GM15510 (cell line): ENCODE data around the gene PROX1.

ENCODE experiments used
- POLR2A ChIP-seq: IDR thresholded peaks from 3 replicates; pipeline ENCODE4 v1.6.1; 2011; ENCODE audit warnings: borderline replicate concordance; ENCODE audit not compliant: insufficient read length; ENCODE audit errors: extremely low read depth

Gene PROX1, protein sequence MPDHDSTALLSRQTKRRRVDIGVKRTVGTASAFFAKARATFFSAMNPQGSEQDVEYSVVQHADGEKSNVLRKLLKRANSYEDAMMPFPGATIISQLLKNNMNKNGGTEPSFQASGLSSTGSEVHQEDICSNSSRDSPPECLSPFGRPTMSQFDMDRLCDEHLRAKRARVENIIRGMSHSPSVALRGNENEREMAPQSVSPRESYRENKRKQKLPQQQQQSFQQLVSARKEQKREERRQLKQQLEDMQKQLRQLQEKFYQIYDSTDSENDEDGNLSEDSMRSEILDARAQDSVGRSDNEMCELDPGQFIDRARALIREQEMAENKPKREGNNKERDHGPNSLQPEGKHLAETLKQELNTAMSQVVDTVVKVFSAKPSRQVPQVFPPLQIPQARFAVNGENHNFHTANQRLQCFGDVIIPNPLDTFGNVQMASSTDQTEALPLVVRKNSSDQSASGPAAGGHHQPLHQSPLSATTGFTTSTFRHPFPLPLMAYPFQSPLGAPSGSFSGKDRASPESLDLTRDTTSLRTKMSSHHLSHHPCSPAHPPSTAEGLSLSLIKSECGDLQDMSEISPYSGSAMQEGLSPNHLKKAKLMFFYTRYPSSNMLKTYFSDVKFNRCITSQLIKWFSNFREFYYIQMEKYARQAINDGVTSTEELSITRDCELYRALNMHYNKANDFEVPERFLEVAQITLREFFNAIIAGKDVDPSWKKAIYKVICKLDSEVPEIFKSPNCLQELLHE

DNA sequence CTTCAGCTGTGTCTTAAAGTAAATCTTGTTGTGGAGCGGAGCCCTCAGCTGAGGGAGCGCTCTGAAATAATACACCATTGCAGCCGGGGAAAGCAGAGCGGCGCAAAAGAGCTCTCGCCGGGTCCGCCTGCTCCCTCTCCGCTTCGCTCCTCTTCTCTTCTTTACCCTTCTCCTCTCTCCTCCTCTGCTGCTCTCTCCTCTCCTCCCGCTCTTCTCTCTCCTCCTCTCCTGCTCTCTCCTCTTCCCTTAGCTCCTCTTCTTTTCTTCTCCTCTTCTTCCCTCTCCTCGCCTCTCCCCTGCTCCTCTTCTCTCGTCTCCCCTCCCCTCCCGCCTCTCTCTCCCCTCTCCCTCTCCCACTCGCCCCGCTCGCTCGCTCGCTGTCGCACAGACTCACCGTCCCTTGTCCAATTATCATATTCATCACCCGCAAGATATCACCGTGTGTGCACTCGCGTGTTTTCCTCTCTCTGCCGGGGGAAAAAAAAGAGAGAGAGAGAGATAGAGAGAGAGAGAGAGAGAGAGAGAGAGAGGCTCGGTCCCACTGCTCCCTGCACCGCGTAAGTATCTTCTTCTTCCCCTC, at the start of gene PROX1:
PROX1 (plus strand) TSS at position 47 of the 580 bp plus-strand sequence. CDS start 8,563 bp downstream, outside the sequence.
- no peak for TF ChIP-seq POLR2A

DNA sequence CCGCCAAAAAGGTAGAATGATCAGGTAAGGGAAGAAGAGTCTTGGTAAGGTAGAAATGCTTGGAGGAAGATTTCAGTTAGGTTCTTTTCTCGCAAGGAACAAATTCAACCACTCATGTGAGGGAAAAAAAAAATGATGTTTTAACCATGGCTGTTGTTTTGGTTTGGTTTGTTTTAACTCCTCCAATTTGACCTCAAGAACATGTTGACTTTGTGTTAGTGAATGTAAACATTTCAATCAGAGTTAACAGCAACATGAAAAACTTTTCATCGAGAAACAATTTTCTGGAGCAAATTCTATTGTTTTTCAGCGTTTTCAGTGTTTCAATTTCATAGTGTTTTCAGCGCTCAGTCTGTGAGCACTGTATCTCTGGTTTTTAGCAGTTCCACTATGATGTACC, 49.0 kb upstream of the PROX1 start:
- no peak for TF ChIP-seq POLR2A

DNA sequence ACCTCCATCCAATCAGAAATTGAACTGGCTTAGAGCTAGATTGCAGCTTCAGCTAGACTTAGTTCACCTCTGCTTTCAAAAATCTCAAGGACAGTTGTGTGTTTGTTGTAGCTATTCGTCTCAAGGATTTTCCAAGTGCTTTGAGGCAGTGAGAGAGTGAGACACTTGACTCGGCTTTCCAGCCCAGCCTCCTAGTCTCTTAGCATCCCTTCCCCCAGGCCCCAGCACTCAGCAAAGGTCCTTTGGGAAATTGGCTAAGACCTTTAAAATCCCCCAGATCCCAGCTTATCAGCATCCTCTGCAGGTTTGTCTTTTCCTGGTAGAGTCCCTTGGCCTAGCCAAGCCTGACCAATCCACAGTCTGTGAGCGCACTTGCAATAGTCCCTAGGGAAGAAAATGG, 47.9 kb upstream of the PROX1 start:
- no peak for TF ChIP-seq POLR2A

DNA sequence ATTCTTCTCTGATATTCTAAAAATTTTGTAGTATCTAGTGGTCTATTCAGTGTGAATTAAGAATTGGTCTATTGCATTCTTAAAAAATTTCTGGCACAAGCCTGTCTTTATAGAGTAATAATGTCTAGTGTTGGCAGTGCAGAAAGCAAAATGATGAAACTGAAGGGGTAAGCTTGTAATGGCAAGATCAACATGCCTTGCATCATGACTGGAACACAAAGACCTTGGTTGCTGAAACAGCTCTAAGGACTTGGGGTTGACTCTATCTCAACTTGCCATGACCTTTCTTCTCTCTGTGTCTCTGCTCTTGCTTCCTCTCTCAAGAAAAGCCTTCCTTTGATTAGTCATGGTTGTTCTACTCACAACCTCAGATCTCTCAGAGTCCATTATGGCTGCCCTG, 46.8 kb upstream of the PROX1 start:
- TF ChIP-seq POLR2A, result no peak

DNA sequence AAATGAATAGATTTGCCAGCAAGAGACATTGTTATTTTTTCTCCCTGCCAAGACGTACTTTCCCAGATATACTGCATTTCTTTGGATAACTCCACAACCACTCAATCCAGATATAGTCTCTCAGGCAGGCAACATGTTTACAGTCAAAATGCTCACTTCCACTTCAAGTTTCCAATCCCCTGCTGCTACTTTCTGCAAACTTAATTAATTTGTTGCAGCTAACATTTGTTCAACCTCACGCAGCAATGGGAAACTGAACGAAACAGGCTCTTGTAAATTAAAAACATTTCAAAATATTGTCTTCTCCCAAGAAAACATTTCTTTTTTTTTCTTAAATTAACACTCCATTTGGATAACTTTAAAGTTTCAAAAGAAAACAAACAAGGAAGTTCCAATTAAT, 45.7 kb upstream of the PROX1 start:
- no peak for TF ChIP-seq POLR2A

DNA sequence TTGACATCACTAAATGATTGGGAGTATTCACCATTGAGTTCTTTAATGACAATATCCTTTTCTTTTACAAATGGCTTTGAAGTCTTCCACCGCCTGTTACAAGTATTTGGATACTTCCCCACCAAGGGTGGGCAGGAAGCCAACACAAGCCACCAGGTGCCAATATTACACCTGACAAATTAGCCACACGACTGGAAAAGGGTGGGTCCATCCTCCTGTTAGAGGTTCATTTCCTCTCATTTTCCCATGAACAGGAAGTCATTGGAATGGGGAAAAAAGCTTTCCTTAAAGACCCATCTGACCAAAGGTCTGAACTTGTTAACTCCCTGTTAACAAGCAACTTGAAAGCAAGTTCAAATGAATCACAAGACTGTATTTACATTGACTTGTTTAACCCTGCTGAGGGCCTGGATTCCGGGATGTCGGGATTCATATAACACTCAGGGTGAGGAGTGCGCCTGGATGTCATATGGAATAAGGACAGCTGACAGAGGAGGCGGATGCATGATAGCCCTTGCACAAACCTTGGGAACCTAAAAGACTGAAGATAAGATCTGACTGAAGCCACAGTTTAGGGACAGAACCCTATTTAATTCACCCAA, 40.5 kb upstream of the PROX1 start:
- TF ChIP-seq POLR2A, result no peak

DNA sequence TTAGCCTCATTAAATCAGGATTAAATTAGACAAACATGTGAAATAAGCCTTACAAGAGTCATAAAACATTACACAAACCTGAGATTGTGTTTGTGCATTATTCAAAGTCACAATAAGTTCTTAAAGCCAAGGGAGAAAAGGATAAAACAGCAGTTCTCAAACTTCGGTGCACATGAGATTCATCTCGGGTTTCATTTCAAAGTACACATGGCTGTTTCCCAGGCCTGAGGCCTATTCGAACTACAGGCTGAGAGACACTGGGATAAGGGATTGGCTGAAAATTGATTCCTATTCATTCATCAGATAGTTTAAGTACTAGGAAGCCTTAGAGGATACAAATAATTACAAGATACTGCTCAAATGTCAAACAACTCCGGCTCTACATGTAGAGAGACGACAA, 35.9 kb upstream of the PROX1 start:
- TF ChIP-seq POLR2A, result no peak

DNA sequence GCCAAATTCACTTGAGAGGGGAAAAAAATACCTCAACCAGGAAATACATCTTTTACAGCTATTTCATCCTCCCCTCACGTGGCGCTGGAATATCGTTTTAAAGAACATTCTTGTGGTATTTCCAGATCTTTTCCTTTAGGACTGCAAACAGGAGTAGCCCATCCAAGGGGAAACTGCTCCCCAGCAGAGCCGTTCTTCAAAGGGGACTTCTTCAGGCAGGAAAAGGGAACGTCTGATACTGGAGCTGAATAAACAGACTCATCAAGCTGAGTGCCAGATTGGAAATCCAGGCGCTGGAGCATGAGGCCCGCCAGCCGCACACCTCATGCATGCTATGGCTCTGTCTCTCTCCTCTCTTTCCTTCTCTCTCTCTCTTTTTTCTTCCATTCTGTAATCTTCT, 34.0 kb upstream of the PROX1 start:
- no peak for TF ChIP-seq POLR2A

DNA sequence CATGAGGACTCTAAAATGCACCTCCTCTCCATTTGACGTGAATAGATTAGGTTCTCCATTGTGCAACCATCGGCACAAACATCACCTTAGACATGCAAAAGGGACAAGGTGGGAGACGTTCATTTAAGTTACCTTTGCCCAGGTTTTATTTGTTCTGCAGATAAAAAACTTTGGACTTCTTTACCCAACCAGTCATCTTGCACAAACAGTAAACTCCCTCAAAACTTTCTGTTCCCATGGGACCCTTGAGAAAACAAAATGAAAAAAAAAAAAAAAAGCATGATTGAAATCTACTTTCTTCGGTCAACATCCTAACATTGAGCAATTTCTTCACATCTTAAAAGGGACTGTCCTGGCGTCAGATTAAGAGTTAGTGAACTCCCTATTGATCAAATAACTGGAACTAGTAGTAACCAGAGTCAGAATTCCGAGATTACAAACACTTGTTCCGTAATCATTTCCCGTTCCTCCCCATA, 31.4 kb upstream of the PROX1 start:
- no peak for TF ChIP-seq POLR2A

DNA sequence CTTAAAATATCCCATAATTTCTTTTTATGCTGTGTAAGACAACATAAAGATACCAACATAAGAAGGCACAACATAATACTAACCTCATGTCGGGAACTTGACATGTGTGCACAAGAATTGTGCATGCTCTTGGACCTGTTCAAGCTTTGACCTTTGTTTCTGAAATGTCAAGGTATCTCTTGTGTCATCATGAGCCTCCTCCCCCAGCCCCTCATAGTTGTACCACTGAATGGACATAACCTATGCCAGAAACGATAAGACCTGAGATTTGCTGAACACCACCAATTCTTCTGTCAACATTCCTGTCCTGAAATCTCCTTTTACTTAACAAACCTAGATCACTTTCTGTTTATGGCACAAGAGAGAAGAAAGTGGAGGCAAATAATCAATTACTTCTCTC, 29.4 kb upstream of the PROX1 start:
- no peak for TF ChIP-seq POLR2A

DNA sequence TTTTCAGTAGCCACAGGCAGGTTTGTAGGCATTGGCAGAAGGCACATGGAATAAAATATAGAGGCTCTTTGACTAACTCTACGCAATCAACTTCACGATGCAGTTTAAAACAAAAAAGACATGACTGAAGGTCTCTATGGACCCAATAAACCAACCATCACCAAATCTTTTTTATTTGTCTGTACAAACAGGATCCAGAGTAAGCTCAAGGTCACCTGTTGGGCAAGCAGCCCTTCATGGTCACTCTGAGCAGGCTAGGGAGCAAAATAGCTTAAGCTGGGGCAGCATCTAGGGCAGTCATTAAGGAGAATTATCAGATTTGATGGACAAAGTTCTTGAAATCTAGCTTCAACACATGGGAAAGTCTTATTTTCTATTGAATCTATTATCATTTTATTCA, 26.8 kb upstream of the PROX1 start:
- TF ChIP-seq POLR2A, result no peak

DNA sequence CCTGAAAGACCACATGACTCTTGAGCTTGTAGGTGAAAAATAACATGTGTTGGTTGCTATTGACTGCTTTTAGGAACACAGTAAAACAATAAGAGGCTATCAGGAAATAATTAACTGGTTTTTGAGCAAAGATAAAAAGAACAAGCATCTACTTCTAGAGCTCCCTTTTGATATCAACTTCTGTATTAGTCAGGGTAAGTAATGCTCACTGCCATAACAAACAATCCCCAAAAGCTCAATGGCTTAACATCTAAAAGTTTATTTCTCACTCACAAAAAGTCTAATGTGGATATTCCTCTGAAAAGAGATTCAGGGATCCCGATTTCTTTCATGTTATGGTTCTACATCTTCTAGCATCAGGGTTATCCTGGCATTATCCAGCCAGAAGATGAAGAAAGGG, 25.3 kb upstream of the PROX1 start:
- TF ChIP-seq POLR2A, result no peak

DNA sequence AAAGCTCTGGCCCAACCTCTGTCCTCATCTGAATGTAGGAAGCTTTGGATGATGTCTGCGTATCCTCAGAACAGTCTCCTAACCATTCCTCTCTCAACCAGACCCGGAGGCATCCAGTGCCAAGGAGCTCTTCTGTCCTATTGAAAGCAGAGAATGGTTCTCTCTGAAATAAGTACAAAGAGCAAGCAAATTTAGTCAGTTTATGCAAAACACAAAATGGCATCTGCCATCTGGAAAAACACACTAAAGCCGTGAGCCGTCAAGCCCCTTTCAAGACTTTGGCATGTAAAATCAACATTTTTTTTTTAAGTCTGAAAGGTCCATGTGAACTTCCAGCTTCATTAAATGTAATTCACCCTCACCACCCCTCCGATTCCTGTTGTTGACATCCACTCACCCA, 21.7 kb upstream of the PROX1 start:
- no peak for TF ChIP-seq POLR2A

DNA sequence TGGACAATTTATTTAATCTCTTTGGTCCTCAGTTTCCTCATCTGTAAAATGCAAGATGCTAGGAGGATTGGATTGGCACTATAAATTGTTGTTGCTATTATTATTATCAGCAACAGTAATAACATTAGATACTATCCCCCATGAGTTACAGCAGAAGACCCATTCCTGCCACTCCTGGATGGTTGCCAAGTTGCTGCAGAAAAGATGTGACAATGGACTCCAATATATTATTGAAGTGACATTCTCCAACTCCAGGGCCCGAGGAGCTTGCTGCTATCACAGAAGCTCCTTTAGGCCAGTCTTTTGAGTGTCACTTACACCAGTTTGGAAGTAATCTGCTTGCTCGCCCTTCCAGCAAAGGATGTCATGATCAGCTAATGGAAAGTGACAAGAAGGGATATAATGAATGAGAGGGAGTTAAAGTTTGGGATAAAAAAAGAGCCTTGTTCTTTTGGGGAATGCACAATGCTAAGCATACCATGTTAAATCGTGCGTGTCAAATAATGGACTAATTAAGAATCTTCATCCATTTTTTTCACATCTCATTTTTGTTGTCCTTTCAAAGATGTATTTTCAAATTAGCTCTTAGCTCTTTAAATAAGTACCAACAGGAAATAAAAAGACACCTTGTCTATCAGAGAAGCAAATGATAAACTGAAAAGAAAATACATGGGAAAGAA, 19.5 kb upstream of the PROX1 start:
- no peak for TF ChIP-seq POLR2A

DNA sequence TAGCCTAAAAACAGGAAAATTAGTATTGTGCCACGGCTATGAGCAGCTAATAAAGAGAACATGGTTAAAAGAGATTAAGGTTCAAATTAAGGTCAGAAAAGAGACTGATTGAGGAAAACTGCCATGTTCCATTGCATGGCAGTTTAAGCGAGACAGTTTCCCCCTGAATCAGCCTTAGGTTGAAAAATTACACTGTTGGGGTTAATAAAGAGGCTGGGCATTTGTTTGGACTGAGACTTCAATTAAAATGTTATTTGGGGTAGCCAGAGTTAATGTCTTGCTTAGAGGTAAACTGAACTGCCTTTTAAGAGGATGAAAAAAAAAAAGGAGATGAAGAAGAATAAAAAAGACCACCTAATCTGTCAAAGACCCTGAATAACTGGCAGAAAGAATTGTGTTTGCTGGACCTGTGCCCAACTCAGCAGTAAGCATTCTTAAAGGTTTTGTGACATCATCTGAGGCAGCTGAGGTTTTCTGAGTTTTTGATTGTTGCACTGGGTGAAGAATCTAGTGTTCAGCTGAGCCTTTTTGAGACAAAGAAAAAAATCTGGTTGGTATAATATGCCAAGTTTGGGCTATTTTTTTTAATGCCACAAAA, 17.7 kb upstream of the PROX1 start:
- TF ChIP-seq POLR2A, result no peak

DNA sequence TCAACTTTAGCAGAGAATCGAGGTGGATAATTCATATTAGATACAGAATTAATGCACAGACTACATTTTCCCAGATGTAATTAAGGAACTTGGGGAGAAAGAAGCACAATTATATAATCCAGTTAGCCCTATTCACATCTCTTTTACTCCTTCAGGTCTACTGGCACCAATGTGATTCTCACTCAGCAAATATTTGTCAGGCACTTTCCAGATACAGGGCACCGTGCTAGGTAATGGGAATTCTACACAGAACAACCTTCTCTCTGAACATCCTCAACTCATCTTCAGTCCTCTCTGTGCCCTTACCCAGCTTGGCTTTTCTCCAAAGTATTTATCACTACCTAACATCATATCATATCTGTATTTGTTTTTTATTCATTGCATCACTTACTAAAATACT, 15.6 kb upstream of the PROX1 start:
- no peak for TF ChIP-seq POLR2A
